Keratinocyte (primary cell): ENCODE results near the gene ATP2C1.

Source experiments
- CTCF ChIP-seq, 3 experiments: IDR thresholded peaks in 1 of 3; conservative IDR thresholded peaks in 1 of 3; optimal IDR thresholded peaks in 1 of 3; 2 replicates in 2 of 3; 3 replicates in 1 of 3; pipeline versions ENCODE3 to v1.5.1; 2011; ENCODE audit warnings: low read length in 3 of 3, mild to moderate bottlenecking in 3 of 3, moderate library complexity in 2 of 3, control low read depth in 1 of 3, inconsistent platforms in 1 of 3; ENCODE audit not compliant: insufficient read depth in 2 of 3; ENCODE audit errors: extremely low read depth in 1 of 3
- EZH2 ChIP-seq: IDR thresholded peaks from one replicate; pipeline ENCODE4 v1.6.1; 2012; ENCODE audit warnings: inconsistent platforms, mild to moderate bottlenecking, low read length, moderate library complexity

DNA sequence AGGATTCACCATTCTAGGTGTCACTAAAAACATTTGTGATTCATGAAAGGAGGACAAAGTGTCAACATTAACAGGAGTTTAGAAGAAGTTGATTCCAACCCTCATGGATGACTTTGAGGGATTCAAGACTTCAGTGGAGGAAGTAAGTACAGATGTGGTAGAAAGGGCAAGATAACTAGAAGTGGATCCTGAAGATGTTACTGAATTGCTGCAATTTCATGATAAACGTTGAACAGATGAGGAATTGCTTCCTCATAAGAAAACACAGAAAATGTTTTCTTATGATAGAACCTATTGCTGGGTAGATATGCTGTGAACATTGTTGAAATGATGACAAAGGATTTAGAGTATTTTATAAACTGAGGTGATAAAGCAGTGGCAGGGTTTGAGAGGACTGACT lies 23.5 kb upstream of the ATP2C1 start:
- no peak for TF ChIP-seq CTCF (optimal IDR thresholded peaks at IDR 0.05 in 1 of 3, IDR thresholded peaks at IDR 0.05 in 1 of 3, conservative IDR thresholded peaks at IDR 0.05 in 1 of 3; ENCODE audit: extremely low read depth in 1 of 3, insufficient read depth in 2 of 3, low read length in 3 of 3)
- TF ChIP-seq EZH2 = no peak
